Measurements from ENCODE around the gene PSME2. TPM values are rescaled to one million over a fixed set of nuclear protein-coding genes. Genes with fewer than 3 reads are reported as not detected.

The PSME2 gene
- total RNA-seq, 4 donors from 2014 or later: 13.7 to 53.2 (median 21.5) TPM

- ATAC-seq (no peak), DNase-seq (no peak)
- in situ Hi-C loops (cut with MboI; ENCODE audit: low sequenced_read_pairs in 4 of 4) (loop anchor here in 1 of 4 donors (25.0 kb wide), 1 partner anchor 815 kb away; the partner anchor contains the start of genes BCL2L2, PABPN1 and PPP1R3E), intact Hi-C loops (cut with DNase I; ENCODE audit: low total_unique reads) (no loop called here)
- TF ChIP-seq POLR2A (IDR thresholded peaks at IDR 0.05) (no peak), CTCF (IDR thresholded peaks at IDR 0.05 in 4 of 5, conservative IDR thresholded peaks at IDR 0.05 in 1 of 5) (no peak)
- no peak overlapping the region for H3K4me3 ChIP-seq
- peak overlapping the region in 1 of 4 donors; percentile 31 for H3K27ac ChIP-seq
- no peaks in the 10 kb centered on the region for H3K27me3 ChIP-seq
- H3K4me1 ChIP-seq: peaks cover 18 to 21% of the 10 kb centered on the region in 2 donors
- peaks cover 0 to 24% of the 10 kb centered on the region in 2 donors for H3K36me3 ChIP-seq
- no peaks in the 10 kb centered on the region for H3K9me3 ChIP-seq
Measured at GRCh38 chr14:24126939-24127338, 19.5 kb downstream of the PSME2 start.

GRCh38 chr14:24123424-24124417, 22.7 kb downstream of the PSME2 start:
- H3K9me3 ChIP-seq: no peaks in the 10 kb centered on the region
- ATAC-seq (no peak), DNase-seq (no peak)
- TF ChIP-seq CTCF (IDR thresholded peaks at IDR 0.05 in 4 of 5, conservative IDR thresholded peaks at IDR 0.05 in 1 of 5): no peak
- no peak for TF ChIP-seq POLR2A (IDR thresholded peaks at IDR 0.05)
- H3K27ac ChIP-seq: no peak overlapping the region
- no peak overlapping the region for H3K4me3 ChIP-seq
- intact Hi-C loops (cut with DNase I; ENCODE audit: low total_unique reads) (no loop called here), in situ Hi-C loops (cut with MboI; ENCODE audit: low sequenced_read_pairs in 4 of 4) (no loop called here)
- no peaks in the 10 kb centered on the region for H3K4me1 ChIP-seq
- H3K36me3 ChIP-seq: peaks cover 2 to 57% of the 10 kb centered on the region in 2 donors
- no peaks in the 10 kb centered on the region for H3K27me3 ChIP-seq

GRCh38 chr14:24122898-24123297, 23.5 kb downstream of the PSME2 start:
- TF ChIP-seq CTCF (IDR thresholded peaks at IDR 0.05 in 4 of 5, conservative IDR thresholded peaks at IDR 0.05 in 1 of 5): no peak
- no peak for TF ChIP-seq POLR2A (IDR thresholded peaks at IDR 0.05)

GRCh38 chr14:24122416-24122815, 24.0 kb downstream of the PSME2 start:
- no peak for ATAC-seq
- no peak overlapping the region for H3K4me3 ChIP-seq
- DNase-seq: no peak
- no peaks in the 10 kb centered on the region for H3K4me1 ChIP-seq
- H3K27me3 ChIP-seq: no peaks in the 10 kb centered on the region
- peaks cover 2 to 69% of the 10 kb centered on the region in 2 donors for H3K36me3 ChIP-seq
- H3K27ac ChIP-seq: no peak overlapping the region
- TF ChIP-seq CTCF (IDR thresholded peaks at IDR 0.05 in 4 of 5, conservative IDR thresholded peaks at IDR 0.05 in 1 of 5) (no peak), POLR2A (IDR thresholded peaks at IDR 0.05) (no peak)
- in situ Hi-C loops (cut with MboI; ENCODE audit: low sequenced_read_pairs in 4 of 4) (no loop called here), intact Hi-C loops (cut with DNase I; ENCODE audit: low total_unique reads) (no loop called here)
- no peaks in the 10 kb centered on the region for H3K9me3 ChIP-seq

More at GRCh38 chr14:24122898-24123297, 23.5 kb downstream of the PSME2 start:
- in situ Hi-C loops (cut with MboI; ENCODE audit: low sequenced_read_pairs in 4 of 4) (no loop called here), intact Hi-C loops (cut with DNase I; ENCODE audit: low total_unique reads) (no loop called here)
- Histone ChIP-seq H3K27me3 (no peaks in the 10 kb centered on the region), H3K4me3 (no peak overlapping the region), H3K4me1 (no peaks in the 10 kb centered on the region), H3K27ac (no peak overlapping the region), H3K9me3 (no peaks in the 10 kb centered on the region), H3K36me3 (peaks cover 2 to 65% of the 10 kb centered on the region in 2 donors)
- DNase-seq (no peak), ATAC-seq (no peak)

All from gastrocnemius medialis (tissue), 4 donors.